Renal pelvis (tissue), 12 donors: ENCODE measurements around the gene TBCEL. TPM values are rescaled to one million over a fixed set of nuclear protein-coding genes. Genes with fewer than 3 reads are reported as not detected.
A peak's percentile ranks its signal among the peaks of the same experiment; 100 is the strongest.

ENCODE experiments used
- DNase-seq: peaks from one replicate; pipeline ENCODE4 v3.0.0-alpha.2; 2013
- long read RNA-seq, 16 experiments: transcript quantifications; one replicate each; lab custom pipeline, GENCODE V29; 2026
- polyA plus RNA-seq, 3 donors: library from polyadenylated mRNA; unstranded; fragments of 120-200 nt; gene quantifications; one replicate each; pipeline ENCODE4 v1.2.1, GENCODE V29; 2013; ENCODE audit not compliant: insufficient read length in 3 of 3

TBCEL gene
- 10 to 100 TPM; 21.8 to 24.8 (median 23.5) TPM for polyA plus RNA-seq
- long read RNA-seq, donor 1, full-length matches to known transcripts, result 1 of 1 reads
- long read RNA-seq, donor 1, partial matches to known transcripts, result 0 of 1 reads
- long read RNA-seq, donor 1, other reads (novel, unspliced or antisense), result 0 of 1 reads
- long read RNA-seq, donor 2, full-length matches to known transcripts, result 4 of 4 reads
- long read RNA-seq, donor 2, partial matches to known transcripts, result 0 of 4 reads
- long read RNA-seq, donor 2, other reads (novel, unspliced or antisense), result 0 of 4 reads
- long read RNA-seq, donor 3, partial matches to known transcripts, result 0 of 1 reads
- long read RNA-seq, donor 3, other reads (novel, unspliced or antisense), result 0 of 1 reads
- long read RNA-seq, donor 4, full-length matches to known transcripts, result 2 of 2 reads
- long read RNA-seq, donor 4, partial matches to known transcripts, result 0 of 2 reads
- long read RNA-seq, donor 4, other reads (novel, unspliced or antisense), result 0 of 2 reads
- long read RNA-seq, donor 5, full-length matches to known transcripts, result 2 of 2 reads
- long read RNA-seq, donor 5, partial matches to known transcripts, result 0 of 2 reads
- long read RNA-seq, donor 5, other reads (novel, unspliced or antisense), result 0 of 2 reads
- long read RNA-seq, donor 6, full-length matches to known transcripts, result 2 of 2 reads
- long read RNA-seq, donor 6, partial matches to known transcripts, result 0 of 2 reads
- long read RNA-seq, donor 6, other reads (novel, unspliced or antisense), result 0 of 2 reads
- long read RNA-seq, donor 7, full-length matches to known transcripts, result 4 of 4 reads
- long read RNA-seq, donor 7, partial matches to known transcripts, result 0 of 4 reads
- long read RNA-seq, donor 7, other reads (novel, unspliced or antisense), result 0 of 4 reads
- long read RNA-seq, donor 8, result 0 reads
- long read RNA-seq, donor 9, partial matches to known transcripts, result 0 of 2 reads
- long read RNA-seq, donor 9, other reads (novel, unspliced or antisense), result 0 of 2 reads
- long read RNA-seq, donor 10, full-length matches to known transcripts, result 3 of 3 reads
- long read RNA-seq, donor 10, partial matches to known transcripts, result 0 of 3 reads
- long read RNA-seq, donor 10, other reads (novel, unspliced or antisense), result 0 of 3 reads
- long read RNA-seq, donor 11, full-length matches to known transcripts, result 2 of 2 reads
- long read RNA-seq, donor 11, partial matches to known transcripts, result 0 of 2 reads
- long read RNA-seq, donor 11, other reads (novel, unspliced or antisense), result 0 of 2 reads
- long read RNA-seq, donor 12, full-length matches to known transcripts, result 4 of 4 reads
- long read RNA-seq, donor 12, partial matches to known transcripts, result 0 of 4 reads
- long read RNA-seq, donor 12, other reads (novel, unspliced or antisense), result 0 of 4 reads
- long read RNA-seq, donor 13, full-length matches to known transcripts, result 2 of 2 reads
- long read RNA-seq, donor 13, partial matches to known transcripts, result 0 of 2 reads
- long read RNA-seq, donor 13, other reads (novel, unspliced or antisense), result 0 of 2 reads
- long read RNA-seq, donor 14, result 0 reads
- long read RNA-seq, donor 15, full-length matches to known transcripts, result 5 of 5 reads
- long read RNA-seq, donor 15, partial matches to known transcripts, result 0 of 5 reads
- long read RNA-seq, donor 15, other reads (novel, unspliced or antisense), result 0 of 5 reads
- long read RNA-seq, donor 16, full-length matches to known transcripts, result 2 of 2 reads
- long read RNA-seq, donor 16, partial matches to known transcripts, result 0 of 2 reads
- long read RNA-seq, donor 16, other reads (novel, unspliced or antisense), result 0 of 2 reads

GRCh38 chr11:121023848-121024751, at the start of gene TBCEL:
Gene TBCEL (plus strand): TSS chr11:121024102. CDS start chr11:121045691, 21,589 bp downstream.
- DNase-seq, result peak; percentile 89

DNA sequence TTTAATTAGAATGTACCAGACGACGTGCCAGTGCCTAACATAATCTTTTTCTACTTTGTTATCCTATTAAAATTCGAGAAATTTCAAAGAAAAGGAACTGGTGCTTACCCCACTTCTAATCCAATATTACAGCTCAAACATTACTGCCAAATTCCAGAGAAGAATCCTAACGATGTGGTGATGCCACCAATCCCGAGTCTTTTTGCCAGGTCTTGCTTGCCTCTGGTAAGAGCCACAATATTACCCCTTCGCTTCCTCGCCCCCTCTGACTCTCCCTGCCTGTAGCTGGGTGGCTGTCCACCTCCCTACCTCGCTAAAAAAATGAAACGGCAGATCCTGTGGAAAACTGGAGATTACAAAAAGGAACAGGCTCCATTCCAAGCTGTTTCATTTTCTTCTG, 49.4 kb upstream of the TBCEL start:
- no peak for DNase-seq

GRCh38 chr11:120974965-120975364, 48.9 kb upstream of the TBCEL start:
- no peak for DNase-seq

DNA sequence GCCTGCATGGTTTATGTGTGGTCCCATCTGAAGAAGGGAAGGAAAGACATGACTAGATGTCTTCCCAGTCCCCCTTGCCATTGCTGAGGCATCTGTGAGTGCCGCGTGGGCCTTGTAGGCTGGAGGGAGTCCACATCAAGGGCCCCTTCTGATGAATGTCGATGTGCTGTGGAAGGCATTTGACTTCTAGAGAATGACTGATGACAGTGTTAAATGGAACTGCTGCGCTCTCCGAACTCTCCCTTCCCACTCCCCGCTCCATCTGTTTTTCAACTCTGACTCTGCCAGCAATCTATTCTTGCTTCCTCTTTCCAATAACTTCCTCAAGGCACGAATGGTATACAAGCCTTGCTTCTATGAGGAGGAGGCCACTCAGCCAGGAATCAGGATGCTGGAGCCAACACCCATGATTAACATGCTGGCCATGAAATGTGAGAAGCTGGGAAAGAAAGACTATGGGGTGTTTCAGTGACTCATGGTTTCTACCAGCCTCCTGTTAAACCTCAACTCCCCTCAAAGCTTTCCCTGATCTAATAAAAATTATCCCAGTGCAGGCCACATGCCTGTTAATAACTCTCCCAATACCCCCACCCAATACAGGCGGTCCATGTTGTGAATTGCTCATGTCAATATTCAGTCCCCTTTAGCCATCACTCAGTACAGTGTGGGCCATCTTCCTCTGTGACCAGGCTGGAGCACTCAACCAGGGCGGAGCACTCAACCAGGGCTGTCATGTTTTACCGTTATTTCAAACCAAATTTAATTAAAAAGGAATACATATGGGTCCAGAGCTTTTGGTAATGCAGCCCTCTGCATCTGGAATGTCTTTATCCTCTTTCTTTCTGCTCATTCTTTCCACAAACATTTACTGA, 46.4 kb upstream of the TBCEL start:
- DNase-seq, result no peak

DNA sequence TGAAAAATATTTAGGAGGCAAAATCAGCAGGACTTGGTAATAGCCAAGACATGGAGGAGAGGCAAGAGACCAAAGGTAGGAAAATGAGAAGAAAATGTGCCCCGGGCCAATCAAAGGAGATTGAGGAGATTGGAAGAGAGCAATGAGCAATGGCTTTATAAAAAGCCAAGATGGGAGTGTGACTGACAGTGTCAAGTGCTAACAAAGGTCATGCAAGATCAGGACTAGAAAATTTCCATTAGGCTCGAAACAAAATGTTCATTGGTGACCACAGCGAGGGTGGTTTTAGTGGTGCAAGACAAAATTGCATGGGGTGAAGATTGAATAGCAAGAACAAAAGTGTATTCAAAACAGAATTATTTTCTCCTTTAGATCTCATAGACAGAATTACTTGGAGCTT, 45.2 kb upstream of the TBCEL start:
- DNase-seq, result no peak

GRCh38 chr11:120985718-120986569, 38.0 kb upstream of the TBCEL start:
- peak; percentile 61 for DNase-seq

DNA sequence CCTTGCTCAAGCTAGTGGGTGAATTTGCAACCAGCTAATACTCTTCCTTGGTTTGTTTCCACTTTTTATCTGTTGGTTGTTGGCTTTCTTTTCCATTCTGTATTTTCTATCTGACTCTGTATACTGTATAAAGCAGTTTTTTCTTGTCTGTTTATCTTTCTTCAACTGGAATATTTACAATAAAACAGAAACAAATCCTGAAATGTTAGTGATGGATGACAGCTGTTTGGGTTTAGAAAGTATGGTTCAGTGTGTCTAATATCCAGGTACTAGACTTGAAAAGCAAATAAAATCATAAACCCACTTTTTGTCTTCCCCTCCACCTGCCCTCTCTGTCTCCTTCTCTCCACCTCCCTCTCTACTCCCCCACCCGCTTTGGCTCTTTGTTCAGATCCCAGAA, 35.3 kb upstream of the TBCEL start:
- DNase-seq, result no peak

DNA sequence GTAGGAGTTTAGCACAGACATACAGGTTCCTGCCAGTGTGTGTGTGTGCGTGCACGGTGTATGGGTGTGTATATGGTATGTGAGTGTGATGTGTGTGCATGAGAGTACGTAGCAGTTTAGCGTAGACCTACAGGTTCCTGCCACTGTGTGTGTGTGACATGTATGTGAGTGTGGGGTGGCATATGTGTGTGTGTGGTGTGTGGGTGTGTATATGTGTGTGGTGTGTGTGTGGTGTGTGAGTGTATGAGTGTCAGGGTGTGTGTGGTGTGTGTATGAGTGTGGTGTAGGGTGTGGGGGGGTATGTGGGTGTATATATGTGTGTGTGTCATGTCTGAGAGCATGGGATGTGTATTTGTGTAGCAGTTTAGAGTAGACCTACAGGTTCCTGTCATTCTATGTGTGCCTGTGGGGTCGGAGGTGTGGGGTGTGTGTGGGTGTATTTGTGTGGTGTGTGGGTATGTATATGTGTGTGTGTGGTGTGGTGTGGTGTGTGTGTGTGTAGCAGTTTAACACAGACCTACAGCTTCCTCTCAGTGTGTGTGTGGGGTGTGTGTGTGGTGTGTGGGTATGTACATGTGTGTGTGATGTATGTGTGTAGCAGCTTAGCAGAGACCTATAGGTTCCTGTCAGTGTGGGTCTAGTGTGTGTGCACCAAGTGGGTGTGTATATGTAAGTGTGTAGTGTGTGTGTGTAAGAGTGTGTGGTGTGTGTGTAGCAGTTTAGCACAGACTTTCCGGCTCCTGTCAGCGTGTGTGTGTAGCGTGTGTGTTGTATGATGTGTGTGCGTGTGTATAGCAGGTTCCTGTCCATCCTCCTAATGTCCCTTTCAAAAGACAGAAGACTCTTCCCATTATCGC, 31.8 kb upstream of the TBCEL start:
- DNase-seq, result no peak

DNA sequence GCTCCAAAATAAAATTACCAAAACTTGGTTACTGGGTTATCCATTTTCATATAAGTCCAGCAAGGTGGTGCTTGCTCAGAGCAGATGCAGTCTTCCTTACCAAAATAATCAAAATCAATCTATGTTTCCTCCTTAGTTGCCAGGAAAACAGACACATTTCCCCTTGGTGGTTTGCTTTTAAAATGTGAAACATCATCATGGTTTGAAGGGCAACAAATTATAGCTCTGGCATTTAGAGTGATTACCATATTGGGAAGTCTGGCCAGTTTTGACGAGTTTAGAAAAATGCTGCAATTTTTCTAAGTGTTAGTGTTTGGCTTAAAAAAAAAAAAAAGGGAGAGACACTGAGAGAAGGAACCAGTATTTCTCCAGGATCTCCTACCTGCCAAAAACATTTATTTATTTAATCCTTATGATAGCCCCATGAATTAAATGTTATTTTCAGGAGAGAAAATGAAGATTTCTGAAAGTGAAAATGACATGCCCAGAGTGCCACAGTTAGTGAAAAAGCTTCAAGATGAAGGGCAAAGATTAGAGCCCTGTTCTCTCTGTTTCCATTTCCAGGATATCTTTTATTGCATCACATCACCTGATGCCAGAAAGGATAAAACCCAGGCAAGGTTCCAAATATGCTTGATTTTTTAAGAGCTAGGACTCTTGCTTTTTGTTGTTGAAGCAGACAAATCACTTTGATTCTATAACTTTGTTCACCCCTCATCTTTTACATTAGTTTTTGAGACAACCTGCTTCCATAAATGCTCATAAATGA, 29.6 kb upstream of the TBCEL start:
- no peak for DNase-seq

DNA sequence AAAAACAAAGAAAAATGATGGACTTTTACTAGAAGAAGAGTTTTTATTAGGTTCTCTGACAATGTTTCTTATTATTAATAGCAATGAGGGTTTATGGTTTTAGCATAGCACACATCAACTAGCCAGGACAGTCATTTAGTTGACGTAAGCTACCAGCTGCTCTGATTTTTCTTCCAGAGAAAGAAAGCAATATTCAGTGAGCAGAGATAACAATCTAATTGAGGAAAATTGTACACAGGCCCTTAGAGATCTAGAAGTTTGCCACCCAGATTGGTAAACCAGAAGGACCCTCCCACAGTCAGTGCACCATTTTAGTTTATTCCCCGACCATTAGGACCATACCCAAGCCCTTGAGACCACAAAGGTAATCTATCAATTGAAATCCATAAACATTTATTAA, 28.7 kb upstream of the TBCEL start:
- no peak for DNase-seq

GRCh38 chr11:120996973-120997372, 26.9 kb upstream of the TBCEL start:
- no peak for DNase-seq

DNA sequence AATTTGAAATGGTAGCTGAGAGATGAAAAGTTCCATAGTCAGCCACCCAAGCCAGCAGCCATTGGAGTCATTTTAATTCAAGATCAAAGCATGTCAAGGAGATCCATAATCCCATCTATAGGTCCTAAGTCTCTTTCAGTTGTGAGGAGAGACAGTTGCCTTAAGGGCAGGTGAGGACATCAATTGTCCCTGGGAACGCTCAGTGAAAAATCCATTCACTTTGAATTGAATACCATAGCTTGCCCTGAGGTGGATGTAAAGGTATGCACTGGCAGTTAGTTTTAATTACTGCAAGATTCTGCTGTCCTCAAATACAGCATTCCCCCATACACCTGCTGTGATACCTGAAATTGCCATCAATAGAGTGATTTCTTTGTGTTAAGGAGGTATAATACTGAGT, 25.3 kb upstream of the TBCEL start:
- DNase-seq, result no peak

GRCh38 chr11:121004206-121004840, 19.6 kb upstream of the TBCEL start:
- no peak for DNase-seq

GRCh38 chr11:121006922-121007321, 17.0 kb upstream of the TBCEL start:
- DNase-seq, result no peak

DNA sequence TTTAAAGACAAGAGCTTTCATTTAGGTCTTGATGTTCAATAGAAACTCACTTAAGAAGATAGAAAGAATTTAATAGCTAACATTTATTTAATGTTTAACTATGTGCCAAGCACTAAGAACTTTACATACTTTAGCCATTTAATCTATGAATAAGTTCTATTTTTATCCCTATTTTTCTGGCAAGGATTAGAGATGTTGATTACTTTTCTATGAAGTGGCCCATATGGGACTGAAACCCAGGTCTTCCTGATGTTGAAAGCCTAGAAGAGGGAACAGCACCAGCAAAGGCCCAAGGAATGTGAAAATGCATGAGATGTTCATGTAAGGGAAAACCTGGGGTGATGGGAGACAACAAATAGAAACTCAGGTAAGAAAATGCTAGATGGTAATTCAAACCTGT, 15.4 kb upstream of the TBCEL start:
- DNase-seq, result no peak
